Spinal cord (tissue), 4 donors: ENCODE data around the gene MTMR4. TPM values are rescaled to one million over a fixed set of nuclear protein-coding genes. Genes with fewer than 3 reads are reported as not detected.

Source experiments
- polyA plus RNA-seq, 2 donors: library from polyadenylated mRNA; unstranded; fragments of 120-200 nt; gene quantifications; one replicate each; pipeline ENCODE4 v1.2.1, GENCODE V29; 2013; ENCODE audit not compliant: insufficient read length in 2 of 2
- total RNA-seq, 2 donors: library from RNA; depleted of rRNA in 1 of 2; stranded (reverse); fragments of 120-200 nt in 1 of 2; fragments of >200 nt in 1 of 2; gene quantifications; one replicate each; pipeline versions ENCODE4 v1.2.3 to v1.2.4, GENCODE V29; 2013 to 2014

The MTMR4 gene
- total and polyA plus RNA-seq, 4 donors = 54.2 to 76.1 (median 70.0) TPM

Other genes with a start within 250 kb of the MTMR4 start
- gene MPO, start 233.7 kb downstream of the MTMR4 start, total RNA-seq = 10 to 100 TPM in 1 of 2 donors, 1 to 10 TPM in 1; 6.0 to 71.2 TPM
- 1 to 10 TPM; 1.9 to 3.5 TPM for gene MPO, start 233.7 kb downstream of the MTMR4 start, polyA plus RNA-seq
- 10 to 100 TPM; 22.6 to 34.0 TPM for gene TSPOAP1, start 185.8 kb downstream of the MTMR4 start, total RNA-seq
- gene TSPOAP1, start 185.8 kb downstream of the MTMR4 start, polyA plus RNA-seq = 100 to 1,000 TPM; 105 to 123 TPM
- 10 to 100 TPM; 48.4 to 78.5 TPM for gene SUPT4H1, start 162.4 kb downstream of the MTMR4 start, total RNA-seq
- 10 to 100 TPM; 96.5 to 97.8 TPM for gene SUPT4H1, start 162.4 kb downstream of the MTMR4 start, polyA plus RNA-seq
- gene RNF43, start 97.1 kb downstream of the MTMR4 start, total RNA-seq = 1 to 10 TPM; 3.2 to 8.8 TPM
- gene RNF43, start 97.1 kb downstream of the MTMR4 start, polyA plus RNA-seq = 1 to 10 TPM in 1 of 2 donors, under 1 TPM in 1; 0.92 to 2.6 TPM
- gene HSF5, start 26.2 kb downstream of the MTMR4 start, total RNA-seq = under 1 TPM; 0.28 to 0.50 TPM
- under 1 TPM; 0.10 to 0.20 TPM for gene HSF5, start 26.2 kb downstream of the MTMR4 start, polyA plus RNA-seq
- under 1 TPM; 0.30 to 0.33 TPM for gene TEX14, start 177.4 kb upstream of the MTMR4 start, total RNA-seq
- gene TEX14, start 177.4 kb upstream of the MTMR4 start, polyA plus RNA-seq = 1 to 10 TPM in 1 of 2 donors, under 1 TPM in 1; 0.89 to 1.3 TPM
- gene RAD51C, start 178.0 kb upstream of the MTMR4 start, total RNA-seq = 10 to 100 TPM; 32.7 to 40.7 TPM
- 10 to 100 TPM; 38.4 to 51.6 TPM for gene RAD51C, start 178.0 kb upstream of the MTMR4 start, polyA plus RNA-seq
- gene PPM1E, start 241.2 kb upstream of the MTMR4 start, total RNA-seq = 10 to 100 TPM; 10.9 to 42.0 TPM
- gene PPM1E, start 241.2 kb upstream of the MTMR4 start, polyA plus RNA-seq = 10 to 100 TPM; 26.6 to 38.6 TPM